Keratinocyte (primary cell): Measurements from ENCODE around the gene TNIP2. TPM values are rescaled to one million over a fixed set of nuclear protein-coding genes. Genes with fewer than 3 reads are reported as not detected.

Source experiments
- DNase-seq: peaks from one replicate; pipeline ENCODE4 v3.0.0-alpha.2; 2011; ENCODE audit warnings: low read depth, missing footprints, low spot score
- FAIRE-seq: peaks from 2 replicates; lab custom pipeline; 2011; peaks lifted over from hg19 to GRCh38; lab: Jason Lieb, UNC
- H2AFZ ChIP-seq: 2 replicates; pipeline ENCODE4 v1.6.0; 2012; ENCODE audit warnings: low read length, control low read depth, inconsistent platforms; ENCODE audit not compliant: control insufficient read depth
- H3K27ac ChIP-seq: 2 replicates; pipeline ENCODE4 v1.5.1; 2011; ENCODE audit warnings: low read length; ENCODE audit not compliant: control insufficient read depth, insufficient read depth
- H3K27me3 ChIP-seq: 3 replicates; pipeline ENCODE4 v1.6.0; 2011; ENCODE audit warnings: low read length; ENCODE audit not compliant: control insufficient read depth, insufficient read depth; ENCODE audit errors: extremely low read depth
- H3K36me3 ChIP-seq, 2 experiments: 2 replicates in 1 of 2; 3 replicates in 1 of 2; pipeline ENCODE4 v1.5.1; 2011; ENCODE audit warnings: low read length in 2 of 2, mild to moderate bottlenecking in 1 of 2; ENCODE audit not compliant: control insufficient read depth in 2 of 2, insufficient read depth in 2 of 2; ENCODE audit errors: extremely low read depth in 1 of 2
- H3K4me1 ChIP-seq: 3 replicates; pipeline ENCODE4 v1.5.1; 2011; ENCODE audit warnings: low read length; ENCODE audit not compliant: control insufficient read depth, insufficient read depth; ENCODE audit errors: extremely low read depth
- H3K4me2 ChIP-seq: 3 replicates; pipeline ENCODE4 v1.6.0; 2011; ENCODE audit warnings: low read depth, low read length; ENCODE audit not compliant: control insufficient read depth, insufficient read depth; ENCODE audit errors: extremely low read depth
- H3K4me3 ChIP-seq, 3 experiments: fragments of 200-600 bp in 1 of 3; sonication (generic) in 1 of 3; 2 replicates in 2 of 3; 3 replicates in 1 of 3; pipeline ENCODE4 v1.5.1; 2011 to 2016; ENCODE audit warnings: low read length in 3 of 3, mild to moderate bottlenecking in 3 of 3, control low read depth in 2 of 3, inconsistent platforms in 1 of 3, low read depth in 1 of 3, mixed read lengths in 1 of 3, mixed run types in 1 of 3, moderate library complexity in 1 of 3; ENCODE audit not compliant: control insufficient read depth in 2 of 3, insufficient read depth in 2 of 3; ENCODE audit errors: extremely low read depth in 1 of 3
- H3K79me2 ChIP-seq: 2 replicates; pipeline ENCODE4 v1.6.0; 2012; ENCODE audit warnings: low read length; ENCODE audit not compliant: control insufficient read depth, insufficient read depth
- H3K9ac ChIP-seq: 3 replicates; pipeline ENCODE4 v1.6.0; 2011; ENCODE audit warnings: low read length; ENCODE audit not compliant: control insufficient read depth, insufficient read depth; ENCODE audit errors: extremely low read depth
- H3K9me1 ChIP-seq: 3 replicates; pipeline ENCODE4 v1.6.0; 2011; ENCODE audit warnings: low read length; ENCODE audit not compliant: control insufficient read depth, insufficient read depth; ENCODE audit errors: extremely low read depth
- H3K9me3 ChIP-seq: 2 replicates; pipeline ENCODE4 v1.5.1; 2012; ENCODE audit warnings: low read depth, low read length; ENCODE audit not compliant: control insufficient read depth
- H4K20me1 ChIP-seq: 3 replicates; pipeline ENCODE4 v1.6.0; 2011; ENCODE audit warnings: low read length; ENCODE audit not compliant: control insufficient read depth, insufficient read depth; ENCODE audit errors: extremely low read depth
- EZH2 ChIP-seq: IDR thresholded peaks from one replicate; pipeline ENCODE4 v1.6.1; 2012; ENCODE audit warnings: inconsistent platforms, mild to moderate bottlenecking, low read length, moderate library complexity
- dilution Hi-C: fragments of 300-500 bp; cut with MboI; formaldehyde crosslinking; loops from one replicate; pipeline ENCODE4 v1.7.0; 2020; ENCODE audit warnings: low sequenced_read_pairs; ENCODE audit not compliant: extremely low pct_ligation_motif_present
- polyA plus RNA-seq, 5 experiments: library from polyadenylated mRNA; depleted of rRNA in 3 of 5; stranded (reverse) in 3 of 5; stranded (forward) in 1 of 5; unstranded in 1 of 5; fragments of >200 nt; gene quantifications; 1 replicate in 1 of 5; 2 replicates in 3 of 5; 3 replicates in 1 of 5; pipeline versions ENCODE4 v1.2.1 to v1.2.3, GENCODE V29; 2011 to 2012; ENCODE audit warnings: missing spikeins in 2 of 5, low read depth in 1 of 5, low replicate concordance in 1 of 5
- TF ChIP-seq, protein P1 (sequence below), 3 experiments: IDR thresholded peaks in 1 of 3; conservative IDR thresholded peaks in 1 of 3; optimal IDR thresholded peaks in 1 of 3; 2 replicates in 2 of 3; 3 replicates in 1 of 3; pipeline versions ENCODE3 to v1.5.1; 2011; ENCODE audit warnings: low read length in 3 of 3, mild to moderate bottlenecking in 3 of 3, moderate library complexity in 2 of 3, control low read depth in 1 of 3, inconsistent platforms in 1 of 3; ENCODE audit not compliant: insufficient read depth in 2 of 3; ENCODE audit errors: extremely low read depth in 1 of 3

TNIP2 gene
- polyA plus RNA-seq, 1 donor (not counting 4 experiments of a cell fraction or from before 2014, with no cell fraction given) = 22.6 TPM

DNA sequence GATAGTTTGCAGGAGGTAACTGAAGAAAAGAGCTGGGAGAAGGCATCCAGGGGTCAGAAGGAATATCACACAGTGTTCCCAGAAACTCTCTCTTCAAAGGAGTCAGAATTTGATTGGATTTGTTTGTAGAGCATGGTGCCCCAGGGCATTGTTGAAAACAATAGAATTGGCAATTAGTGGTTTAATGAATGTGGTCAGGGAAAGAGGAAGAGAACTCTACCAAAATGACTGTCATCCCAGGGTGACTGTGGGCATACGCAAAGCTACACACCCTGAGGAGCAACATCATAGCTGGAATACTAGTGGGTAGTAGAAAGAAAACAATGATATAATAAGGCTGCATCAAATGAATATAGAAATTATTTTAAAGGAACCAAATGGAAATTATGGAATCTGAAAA, 21.5 kb downstream of the TNIP2 start:
- Histone ChIP-seq H3K27ac (no peak overlapping the region), H3K4me2 (no peak overlapping the region), H3K79me2 (no peaks in the 10 kb centered on the region), H3K9me3 (no peaks in the 10 kb centered on the region), H3K4me3 (no peak overlapping the region), H3K4me1 (peaks cover 3% of the 10 kb centered on the region), H4K20me1 (no peaks in the 10 kb centered on the region), H2AFZ (no peak overlapping the region), H3K27me3 (no peaks in the 10 kb centered on the region), H3K9me1 (peaks cover 3% of the 10 kb centered on the region), H3K36me3 (peaks cover 6 to 12% of the 10 kb centered on the region in 2 experiments), H3K9ac (no peak overlapping the region)
- no peak for FAIRE-seq
- TF ChIP-seq, protein P1, sequence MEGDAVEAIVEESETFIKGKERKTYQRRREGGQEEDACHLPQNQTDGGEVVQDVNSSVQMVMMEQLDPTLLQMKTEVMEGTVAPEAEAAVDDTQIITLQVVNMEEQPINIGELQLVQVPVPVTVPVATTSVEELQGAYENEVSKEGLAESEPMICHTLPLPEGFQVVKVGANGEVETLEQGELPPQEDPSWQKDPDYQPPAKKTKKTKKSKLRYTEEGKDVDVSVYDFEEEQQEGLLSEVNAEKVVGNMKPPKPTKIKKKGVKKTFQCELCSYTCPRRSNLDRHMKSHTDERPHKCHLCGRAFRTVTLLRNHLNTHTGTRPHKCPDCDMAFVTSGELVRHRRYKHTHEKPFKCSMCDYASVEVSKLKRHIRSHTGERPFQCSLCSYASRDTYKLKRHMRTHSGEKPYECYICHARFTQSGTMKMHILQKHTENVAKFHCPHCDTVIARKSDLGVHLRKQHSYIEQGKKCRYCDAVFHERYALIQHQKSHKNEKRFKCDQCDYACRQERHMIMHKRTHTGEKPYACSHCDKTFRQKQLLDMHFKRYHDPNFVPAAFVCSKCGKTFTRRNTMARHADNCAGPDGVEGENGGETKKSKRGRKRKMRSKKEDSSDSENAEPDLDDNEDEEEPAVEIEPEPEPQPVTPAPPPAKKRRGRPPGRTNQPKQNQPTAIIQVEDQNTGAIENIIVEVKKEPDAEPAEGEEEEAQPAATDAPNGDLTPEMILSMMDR (optimal IDR thresholded peaks at IDR 0.05 in 1 of 3, IDR thresholded peaks at IDR 0.05 in 1 of 3, conservative IDR thresholded peaks at IDR 0.05 in 1 of 3; ENCODE audit: extremely low read depth in 1 of 3, insufficient read depth in 2 of 3, low read length in 3 of 3) = no peak
- no peak for TF ChIP-seq EZH2
- DNase-seq = no peak
- dilution Hi-C loops = no loop called here

DNA sequence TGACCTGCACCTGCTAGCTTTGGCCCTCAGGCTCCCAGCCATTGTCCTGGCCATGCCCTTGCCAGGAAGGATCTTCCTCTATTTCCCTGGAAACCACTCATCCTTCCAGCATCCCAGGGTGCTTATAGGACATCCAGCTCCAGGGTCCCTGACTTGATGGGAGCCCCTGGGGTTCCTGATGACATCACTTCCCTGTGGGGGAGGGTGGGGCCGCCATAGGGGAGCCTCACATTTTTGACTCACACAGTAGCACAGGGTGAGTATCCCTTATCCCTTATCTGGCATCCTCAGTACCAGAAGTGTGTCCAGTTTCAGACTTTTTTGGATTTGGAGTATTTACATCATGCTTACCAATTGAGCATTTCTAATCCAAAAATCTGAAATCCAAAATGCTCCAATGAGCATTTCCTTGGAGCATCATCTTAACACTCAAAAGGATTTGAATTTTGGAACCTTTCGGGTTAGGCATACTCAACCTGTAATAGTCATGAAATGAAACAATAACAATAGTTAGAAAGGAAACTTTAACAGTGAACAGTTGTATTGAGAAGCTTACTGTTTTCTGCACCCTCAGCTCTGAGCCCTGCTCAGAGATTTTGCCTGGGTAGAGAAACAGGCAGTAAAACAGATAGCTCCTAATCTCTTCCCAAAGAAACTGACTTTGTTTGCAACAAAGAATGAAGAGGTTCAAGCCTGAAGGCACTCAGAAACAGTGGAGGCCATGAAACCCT, 22.1 kb downstream of the TNIP2 start:
- H3K36me3 ChIP-seq = peaks cover 6 to 13% of the 10 kb centered on the region in 2 experiments
- no peaks in the 10 kb centered on the region for H3K9me3 ChIP-seq
- no peaks in the 10 kb centered on the region for H3K27me3 ChIP-seq
- TF ChIP-seq, protein P1 (optimal IDR thresholded peaks at IDR 0.05 in 1 of 3, IDR thresholded peaks at IDR 0.05 in 1 of 3, conservative IDR thresholded peaks at IDR 0.05 in 1 of 3; ENCODE audit: extremely low read depth in 1 of 3, insufficient read depth in 2 of 3, low read length in 3 of 3) = no peak
- no peak for TF ChIP-seq EZH2
- dilution Hi-C loops = no loop called here
- no peak overlapping the region for H3K4me2 ChIP-seq
- H3K4me1 ChIP-seq = peaks cover 3% of the 10 kb centered on the region
- no peak overlapping the region for H3K9ac ChIP-seq
- H3K4me3 ChIP-seq = no peak overlapping the region
- DNase-seq (no peak), FAIRE-seq (no peak)
- peaks cover 3% of the 10 kb centered on the region for H3K9me1 ChIP-seq
- no peak overlapping the region for H3K27ac ChIP-seq
- no peak overlapping the region for H2AFZ ChIP-seq
- no peaks in the 10 kb centered on the region for H4K20me1 ChIP-seq
- H3K79me2 ChIP-seq = no peaks in the 10 kb centered on the region
